Neural cell (in vitro differentiated cells): ENCODE data around the gene CD47. TPM values are rescaled to one million over a fixed set of nuclear protein-coding genes. Genes with fewer than 3 reads are reported as not detected.

ENCODE experiments used
- H2AFZ ChIP-seq: fragments of 200-600, 300-800 bp; sonication (generic), shearing (Covaris generic); 2 replicates; pipeline ENCODE4 v1.6.0; 2014; ENCODE audit warnings: low read depth, mild to moderate bottlenecking, antibody characterized with exemption, low read length, moderate library complexity
- H3F3A ChIP-seq: fragments of 200-600 bp; shearing (Covaris generic); 2 replicates; pipeline ENCODE4 v1.6.1; 2016; ENCODE audit warnings: mild to moderate bottlenecking, moderate library complexity, mixed read lengths, antibody characterized with exemption, low read length; ENCODE audit not compliant: insufficient read depth, poor library complexity, severe bottlenecking
- H3K27ac ChIP-seq: fragments of 200-600, 300-800 bp; sonication (generic), shearing (Covaris generic); 2 replicates; pipeline ENCODE4 v1.5.1; 2014; ENCODE audit warnings: mild to moderate bottlenecking, low read length, moderate library complexity
- H3K27me3 ChIP-seq: fragments of 300-800, 200-600 bp; sonication (generic), shearing (Covaris generic); 2 replicates; pipeline ENCODE4 v1.6.0; 2014; ENCODE audit warnings: mild to moderate bottlenecking, low read depth, low read length, moderate library complexity; ENCODE audit not compliant: insufficient read depth
- H3K36me3 ChIP-seq: fragments of 300-800, 200-600 bp; sonication (generic), shearing (Covaris generic); 2 replicates; pipeline ENCODE4 v1.5.1; 2014; ENCODE audit warnings: mild to moderate bottlenecking, antibody characterized with exemption, low read length, moderate library complexity; ENCODE audit not compliant: insufficient read depth
- H3K4me2 ChIP-seq: fragments of 300-800, 200-600 bp; sonication (generic), shearing (Covaris generic); 2 replicates; pipeline ENCODE4 v1.6.0; 2014; ENCODE audit warnings: mild to moderate bottlenecking, low read length
- H3K4me3 ChIP-seq: fragments of 300-800, 200-600 bp; sonication (generic), shearing (Covaris generic); 2 replicates; pipeline ENCODE4 v1.5.1; 2014; ENCODE audit warnings: mild to moderate bottlenecking, low read length, moderate library complexity
- H3K79me2 ChIP-seq: fragments of 200-600 bp; shearing (Covaris generic); replicated peaks from 2 replicates; pipeline ENCODE4 v1.6.0; 2014; ENCODE audit warnings: mild to moderate bottlenecking, low read length, moderate library complexity; ENCODE audit not compliant: insufficient read depth
- H3K9ac ChIP-seq: fragments of 300-800, 200-600 bp; sonication (generic), shearing (Covaris generic); 2 replicates; pipeline ENCODE4 v1.6.1; 2016; ENCODE audit warnings: mild to moderate bottlenecking, low read length, mixed read lengths
- H3K9me2 ChIP-seq: fragments of 200-600 bp; shearing (Covaris generic); 2 replicates; pipeline ENCODE4 v1.6.1; 2016; ENCODE audit warnings: mild to moderate bottlenecking, low read length, mixed read lengths; ENCODE audit not compliant: insufficient read depth
- H3K9me3 ChIP-seq: fragments of 200-600, 300-800 bp; sonication (generic), shearing (Covaris generic); 2 replicates; pipeline ENCODE4 v1.6.1; 2016; ENCODE audit warnings: mild to moderate bottlenecking, mixed run types, low read length, moderate library complexity, mixed read lengths
- H4K20me1 ChIP-seq: fragments of 200-600 bp; shearing (Covaris generic); 2 replicates; pipeline ENCODE4 v1.6.1; 2016; ENCODE audit warnings: mild to moderate bottlenecking, mixed run types; ENCODE audit not compliant: insufficient read depth
- CTCF ChIP-seq: fragments of 450-650 bp; IDR thresholded peaks from 2 replicates; pipeline ENCODE4 v1.5.1; 2014; ENCODE audit warnings: antibody characterized with exemption, mild to moderate bottlenecking, moderate library complexity; ENCODE audit not compliant: poor library complexity, severe bottlenecking
- EP300 ChIP-seq: fragments of 450-650 bp; conservative IDR thresholded peaks from 2 replicates; pipeline ENCODE4 v1.6.1; 2014; ENCODE audit warnings: antibody characterized with exemption, mild to moderate bottlenecking, moderate library complexity; ENCODE audit not compliant: poor library complexity, severe bottlenecking
- EZH2 ChIP-seq: fragments of 200-600, 300-800 bp; shearing (Covaris generic), sonication (generic); IDR thresholded peaks from 2 replicates; pipeline ENCODE4 v1.6.1; 2014; ENCODE audit warnings: antibody characterized with exemption, low read length, borderline replicate concordance, mild to moderate bottlenecking; ENCODE audit not compliant: insufficient read depth, poor library complexity, severe bottlenecking
- MXI1 ChIP-seq: fragments of 450-650 bp; conservative IDR thresholded peaks from 2 replicates; pipeline ENCODE4 v1.6.1; 2014; ENCODE audit warnings: antibody characterized with exemption, mild to moderate bottlenecking; ENCODE audit not compliant: poor library complexity, severe bottlenecking
- POLR2AphosphoS5 ChIP-seq: IDR thresholded peaks from 2 replicates; pipeline ENCODE4 v1.6.1; 2012
- RAD21 ChIP-seq: fragments of 450-650 bp; conservative IDR thresholded peaks from 2 replicates; pipeline ENCODE4 v1.6.1; 2014; ENCODE audit warnings: antibody characterized with exemption, mild to moderate bottlenecking, moderate library complexity
- REST ChIP-seq: IDR thresholded peaks from 2 replicates; pipeline ENCODE4 v1.6.1; 2012; ENCODE audit warnings: borderline replicate concordance
- SMC3 ChIP-seq: fragments of 450-650 bp; conservative IDR thresholded peaks from 2 replicates; pipeline ENCODE4 v1.6.1; 2014; ENCODE audit warnings: antibody characterized with exemption, mild to moderate bottlenecking, moderate library complexity; ENCODE audit not compliant: poor library complexity
- TAF1 ChIP-seq: IDR thresholded peaks from 2 replicates; pipeline ENCODE4 v1.6.1; 2012; ENCODE audit warnings: low read depth
- polyA plus RNA-seq: library from polyadenylated mRNA; depleted of rRNA; stranded (reverse); fragments of >200 nt; gene quantifications from 2 replicates; pipeline ENCODE4 v1.2.3, GENCODE V29; 2014

The CD47 gene
- polyA plus RNA-seq, 1 donor from 2014 or later: 128 TPM

- TF ChIP-seq EP300 (no peak), EZH2 (no peak), TAF1 (no peak), MXI1 (no peak), CTCF (no peak), RAD21 (no peak), REST (no peak), SMC3 (no peak), POLR2AphosphoS5 (no peak)
- Histone ChIP-seq H3F3A (no peaks in the 10 kb centered on the region), H3K79me2 (no peaks in the 10 kb centered on the region), H3K9me2 (no peaks in the 10 kb centered on the region), H3K4me2 (no peak overlapping the region), H2AFZ (no peak overlapping the region), H3K4me3 (no peak overlapping the region), H3K36me3 (no peaks in the 10 kb centered on the region), H3K27ac (no peak overlapping the region), H3K9me3 (no peaks in the 10 kb centered on the region), H3K9ac (no peak overlapping the region), H3K27me3 (no peaks in the 10 kb centered on the region), H4K20me1 (no peaks in the 10 kb centered on the region)
Observed at GRCh38 chr3:108008106-108008505, 82.7 kb downstream of the CD47 start.

- Histone ChIP-seq H2AFZ (no peak overlapping the region), H3K4me2 (no peak overlapping the region), H3K4me3 (no peak overlapping the region), H3K79me2 (no peaks in the 10 kb centered on the region), H3K27me3 (no peaks in the 10 kb centered on the region), H3K36me3 (no peaks in the 10 kb centered on the region), H3K9ac (no peak overlapping the region), H3K9me3 (no peaks in the 10 kb centered on the region), H3K27ac (no peak overlapping the region), H4K20me1 (no peaks in the 10 kb centered on the region), H3K9me2 (no peaks in the 10 kb centered on the region), H3F3A (no peaks in the 10 kb centered on the region)
- TF ChIP-seq SMC3: no peak
- no peak for TF ChIP-seq POLR2AphosphoS5
- TF ChIP-seq CTCF: no peak
- TF ChIP-seq RAD21: no peak
Observed at GRCh38 chr3:108006881-108007331, 83.9 kb downstream of the CD47 start.
